Tibial nerve (tissue), 4 donors: Measurements from ENCODE around the gene KSR1.

Experiments
- EP300 ChIP-seq, 2 donors: sonication (generic); formaldehyde crosslinking; IDR thresholded peaks; one replicate each; pipeline ENCODE4 v1.6.1; 2017; ENCODE audit warnings: antibody characterized with exemption in 2 of 2, mild to moderate bottlenecking in 1 of 2
- POLR2A ChIP-seq, 2 donors: fragments of 450-650 bp; IDR thresholded peaks; one replicate each; pipeline ENCODE4 v1.6.1; 2017; ENCODE audit warnings: antibody characterized with exemption in 2 of 2, mild to moderate bottlenecking in 2 of 2, moderate library complexity in 2 of 2
- TF ChIP-seq, protein P1 (sequence below), 5 experiments: fragments of 200-600 bp in 3 of 5; fragments of 450-650 bp in 2 of 5; sonication (generic) in 3 of 5; IDR thresholded peaks; one replicate each; pipeline ENCODE4 v1.5.1; 2016 to 2019; ENCODE audit warnings: antibody characterized with exemption in 5 of 5, mild to moderate bottlenecking in 3 of 5, moderate library complexity in 2 of 5

DNA sequence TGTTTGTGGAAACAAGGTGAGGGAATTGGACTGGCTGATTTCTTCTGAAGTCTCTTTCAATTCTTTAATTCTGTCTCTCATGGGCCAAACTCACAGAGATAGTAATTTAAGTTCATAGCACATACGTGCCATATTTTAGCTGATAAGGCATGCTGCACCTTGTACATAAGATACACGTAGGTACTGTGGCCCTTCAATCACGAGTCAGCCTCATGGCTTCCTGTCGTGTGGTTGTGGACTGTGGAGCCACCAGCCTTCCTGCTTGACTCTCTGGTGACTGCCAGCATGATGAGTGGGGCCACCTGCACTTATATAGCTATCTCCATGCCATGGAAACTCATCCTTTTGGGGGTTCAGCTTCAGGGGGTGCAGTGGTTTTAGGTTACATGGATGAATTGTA, 25.1 kb downstream of the KSR1 start:
- TF ChIP-seq, protein P1, sequence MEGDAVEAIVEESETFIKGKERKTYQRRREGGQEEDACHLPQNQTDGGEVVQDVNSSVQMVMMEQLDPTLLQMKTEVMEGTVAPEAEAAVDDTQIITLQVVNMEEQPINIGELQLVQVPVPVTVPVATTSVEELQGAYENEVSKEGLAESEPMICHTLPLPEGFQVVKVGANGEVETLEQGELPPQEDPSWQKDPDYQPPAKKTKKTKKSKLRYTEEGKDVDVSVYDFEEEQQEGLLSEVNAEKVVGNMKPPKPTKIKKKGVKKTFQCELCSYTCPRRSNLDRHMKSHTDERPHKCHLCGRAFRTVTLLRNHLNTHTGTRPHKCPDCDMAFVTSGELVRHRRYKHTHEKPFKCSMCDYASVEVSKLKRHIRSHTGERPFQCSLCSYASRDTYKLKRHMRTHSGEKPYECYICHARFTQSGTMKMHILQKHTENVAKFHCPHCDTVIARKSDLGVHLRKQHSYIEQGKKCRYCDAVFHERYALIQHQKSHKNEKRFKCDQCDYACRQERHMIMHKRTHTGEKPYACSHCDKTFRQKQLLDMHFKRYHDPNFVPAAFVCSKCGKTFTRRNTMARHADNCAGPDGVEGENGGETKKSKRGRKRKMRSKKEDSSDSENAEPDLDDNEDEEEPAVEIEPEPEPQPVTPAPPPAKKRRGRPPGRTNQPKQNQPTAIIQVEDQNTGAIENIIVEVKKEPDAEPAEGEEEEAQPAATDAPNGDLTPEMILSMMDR (IDR thresholded peaks at IDR 0.05), result no peak
- TF ChIP-seq POLR2A (IDR thresholded peaks at IDR 0.05), result no peak
- TF ChIP-seq EP300 (IDR thresholded peaks at IDR 0.05), result no peak
